ENCODE results near the gene PRUNE1.

The PRUNE1 gene

DNA sequence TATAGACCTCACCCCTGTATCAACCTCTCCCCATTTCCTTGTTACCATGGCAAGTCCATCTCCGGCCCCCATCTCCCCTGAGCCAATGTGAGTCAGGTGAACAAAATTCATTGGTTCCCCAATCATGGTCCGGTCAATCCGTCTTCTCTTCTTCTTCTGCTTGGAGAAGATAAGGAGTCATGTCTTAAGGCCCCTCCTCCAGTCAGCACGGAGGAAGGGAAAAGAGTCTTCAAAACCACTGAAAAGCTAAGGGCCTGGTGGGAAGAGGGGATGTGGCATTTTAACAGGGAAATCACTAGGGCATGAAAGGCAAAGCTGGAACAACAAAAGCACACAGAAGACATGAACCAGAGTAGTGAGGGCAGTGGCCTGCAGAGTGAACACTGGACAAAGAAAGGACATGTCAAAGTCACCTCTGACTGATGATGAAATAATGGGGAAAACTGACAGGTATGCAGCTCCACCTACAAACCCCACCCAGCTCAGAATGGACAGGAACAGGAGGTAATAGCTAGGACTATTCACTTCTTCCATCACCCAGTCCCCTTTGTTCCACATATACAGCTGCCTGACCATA, 46.8 kb downstream of the PRUNE1 start:
- peak; percentile 73 for DNase-seq

DNA sequence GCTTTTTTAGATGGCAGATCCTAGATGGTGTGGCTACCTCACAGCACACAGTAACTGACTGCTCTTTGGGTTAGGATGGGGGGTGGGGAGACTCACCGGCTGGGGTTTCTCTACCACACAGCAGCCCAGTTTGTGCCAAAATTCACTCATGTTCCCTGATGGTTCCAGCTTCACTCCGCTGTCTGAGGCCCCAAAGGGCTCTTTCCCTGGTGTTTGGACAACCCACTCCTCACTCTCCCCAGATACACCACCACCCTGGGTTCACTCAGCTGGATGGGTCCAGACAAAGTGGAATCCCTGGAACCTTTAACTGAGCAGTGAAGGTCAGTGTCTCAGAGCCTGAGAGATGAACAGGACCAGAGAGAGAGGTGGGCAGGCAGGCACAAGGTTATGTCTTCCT, 47.3 kb downstream of the PRUNE1 start:
- no peak for DNase-seq

DNA sequence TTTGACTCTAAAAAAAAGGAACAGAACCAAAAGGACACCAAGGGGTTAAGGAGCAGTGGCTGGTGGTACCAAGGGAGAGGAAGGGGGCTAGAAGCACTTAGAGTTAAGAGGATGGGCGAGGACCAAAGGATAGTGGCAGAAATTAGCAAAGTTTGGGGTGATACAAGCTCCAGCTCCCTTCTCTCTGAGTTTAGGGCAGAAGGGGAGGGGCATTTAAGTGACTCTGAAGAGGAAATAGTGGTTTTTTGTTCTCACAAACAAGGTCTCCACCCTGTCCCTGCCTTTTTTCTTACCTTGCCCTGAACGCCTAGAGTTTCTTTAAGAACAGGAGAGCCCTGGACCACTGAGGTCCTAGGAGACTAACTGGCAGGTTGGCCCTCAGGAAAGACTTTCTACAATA, 47.9 kb downstream of the PRUNE1 start:
- peak; percentile 86 for DNase-seq

DNA sequence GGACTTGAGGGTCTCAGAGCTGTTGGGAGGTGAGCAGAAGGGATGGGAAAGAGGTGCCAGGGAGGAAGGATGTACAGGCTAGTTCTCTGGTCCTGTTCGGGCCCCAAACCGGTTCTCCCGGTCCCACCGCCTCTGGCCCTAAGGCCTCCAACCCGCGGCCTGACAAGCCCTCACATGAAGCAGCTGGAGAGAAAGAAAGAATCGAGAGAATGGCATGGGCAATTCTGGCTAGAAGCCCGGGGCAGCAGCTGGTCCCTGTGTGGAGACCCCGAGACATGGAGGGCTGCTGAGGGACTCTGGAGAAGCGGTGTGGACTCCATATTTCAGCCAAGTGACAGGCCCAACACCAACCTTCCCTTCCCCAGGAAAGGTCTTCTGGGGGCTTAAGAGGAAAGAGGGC, 50.4 kb downstream of the PRUNE1 start:
- DNase-seq, result peak; percentile 39

DNA sequence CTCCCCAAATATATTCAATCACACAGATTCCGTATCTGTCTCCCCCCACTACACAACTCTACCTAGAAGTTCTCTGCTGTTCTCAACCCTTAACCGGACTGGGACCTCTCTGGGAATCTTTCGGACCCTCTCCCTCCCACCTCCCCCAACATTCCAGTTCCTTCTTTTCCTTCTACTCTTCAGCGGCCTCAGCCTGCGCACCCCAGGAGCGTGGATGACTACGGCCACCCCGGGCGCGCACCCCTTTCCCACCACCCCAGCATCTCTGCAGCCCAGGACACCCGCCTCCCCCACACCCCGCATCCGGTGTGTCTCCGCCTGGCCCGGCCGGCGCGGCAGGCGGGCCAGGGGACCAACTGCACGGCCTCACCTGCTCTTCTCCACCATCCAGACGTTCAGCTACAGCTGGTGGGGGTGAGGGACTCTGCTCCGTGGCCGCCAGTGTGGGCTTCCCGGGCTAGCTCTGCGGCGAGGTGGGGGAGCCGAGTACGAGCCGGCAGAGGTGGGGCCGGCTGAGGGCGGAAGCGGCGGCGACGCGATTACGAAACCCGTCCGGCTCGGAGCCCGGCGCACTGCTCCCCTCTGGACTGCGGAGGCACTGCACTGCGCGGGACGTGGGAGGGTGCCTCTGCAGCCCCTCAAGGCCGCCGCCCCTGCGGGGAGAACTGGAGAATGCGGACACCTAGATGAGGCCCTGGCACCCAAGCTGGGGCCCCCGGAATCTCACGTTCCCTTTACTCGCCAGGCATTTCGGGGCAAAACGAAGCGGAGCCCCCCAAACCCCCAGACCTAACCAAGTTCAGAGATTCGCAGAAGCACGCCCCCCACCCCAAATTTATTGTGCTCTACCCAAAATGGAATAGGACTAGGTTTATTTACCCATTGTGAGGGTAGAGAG, 51.1 kb downstream of the PRUNE1 start, which contains the start of gene CDC42SE1:
Gene CDC42SE1 (minus strand): TSS at position 514 of the 898 bp plus-strand sequence. CDS start 3,892 bp downstream, outside the sequence.
- DNase-seq, result peak; percentile 96

DNA sequence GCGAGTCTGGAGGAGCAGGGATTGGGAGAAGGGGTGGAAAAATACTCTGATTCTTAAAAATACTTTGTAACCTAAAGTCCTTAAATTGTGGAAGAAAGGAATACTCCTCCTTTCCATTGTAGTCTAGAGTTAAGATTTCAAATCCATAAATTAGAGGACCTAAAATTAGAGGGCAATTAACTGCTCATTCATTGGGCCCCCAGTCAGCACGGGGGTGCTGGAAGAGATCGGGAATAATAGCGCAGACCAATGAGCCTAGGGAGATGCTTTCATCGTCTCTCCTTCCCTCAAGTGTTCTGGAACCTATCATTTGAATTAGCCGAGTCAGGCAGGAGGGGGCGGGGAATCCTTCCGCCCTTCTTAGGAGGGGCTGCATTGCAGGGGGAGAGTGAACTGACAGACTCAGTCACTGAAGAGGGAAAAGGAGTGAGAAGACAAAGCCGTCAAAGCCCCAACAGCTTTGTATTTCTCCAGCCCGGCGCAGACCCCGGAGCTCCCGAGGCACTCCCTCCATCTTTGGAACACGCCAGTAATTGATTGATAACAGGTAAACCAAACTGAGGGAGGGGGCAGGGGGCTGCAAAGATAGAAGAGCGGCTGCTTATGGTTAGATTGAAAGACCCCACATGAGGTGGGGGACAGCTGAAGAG, 51.9 kb downstream of the PRUNE1 start, which contains the start of gene MLLT11:
Gene MLLT11 (plus strand): TSS at position 391 of the 650 bp plus-strand sequence. CDS start 6,828 bp downstream, outside the sequence.
- DNase-seq, result peak; percentile 80

DNA sequence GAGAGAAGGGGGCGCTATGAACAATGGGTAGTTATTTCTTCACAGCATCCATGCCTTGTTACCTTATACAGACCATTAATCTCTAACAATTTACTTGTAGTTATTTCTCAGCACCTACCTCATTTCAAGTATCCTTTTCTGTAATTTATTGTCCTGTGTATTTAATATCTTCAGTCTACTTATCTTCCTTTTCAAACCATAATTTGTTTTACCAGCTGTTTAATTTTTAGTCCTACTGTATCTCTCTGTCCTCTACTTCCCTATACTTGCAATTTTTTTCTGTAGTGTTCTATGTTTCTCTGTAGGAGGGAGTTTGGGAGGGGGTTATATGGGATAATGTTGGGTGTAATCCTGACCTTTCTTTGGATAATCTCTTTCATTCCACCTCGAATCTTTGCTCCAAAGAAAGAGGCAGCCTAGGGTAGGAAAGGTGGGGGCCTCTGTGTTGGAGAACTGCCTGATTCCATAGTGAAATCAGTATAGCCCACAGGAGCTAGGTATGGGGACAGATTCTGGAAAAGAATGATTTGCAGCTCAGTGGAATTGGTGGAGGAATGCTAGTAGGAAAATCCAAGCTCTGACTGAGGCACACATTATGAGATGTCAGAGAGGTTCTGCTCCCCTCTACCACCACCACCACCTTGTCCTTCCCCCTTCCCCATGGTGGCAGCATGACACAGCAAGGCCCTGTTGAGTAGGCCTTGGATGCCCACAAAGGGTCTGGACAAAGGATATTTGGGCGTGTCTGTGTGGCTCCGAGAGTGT, 52.6 kb downstream of the PRUNE1 start:
- peak; percentile 40 for DNase-seq

DNA sequence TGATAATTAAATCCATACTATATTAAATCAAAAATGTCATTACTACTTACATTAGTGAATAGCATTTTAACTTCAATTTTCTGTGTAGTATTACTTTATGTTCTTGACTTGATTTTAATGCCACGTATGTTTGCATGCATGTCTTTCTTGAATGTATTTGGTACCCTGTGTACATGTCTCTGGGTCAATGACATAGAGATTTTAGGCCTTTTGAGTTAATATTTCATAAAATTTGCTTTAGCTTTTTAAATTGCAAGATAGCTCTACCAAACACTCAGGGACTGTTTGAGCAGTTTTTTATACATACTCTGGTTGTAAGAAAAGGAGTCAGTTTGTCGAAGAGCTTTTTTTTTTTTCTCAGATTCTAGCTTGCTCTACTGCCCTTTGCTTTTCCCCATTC, 53.5 kb downstream of the PRUNE1 start:
- DNase-seq, result no peak

DNA sequence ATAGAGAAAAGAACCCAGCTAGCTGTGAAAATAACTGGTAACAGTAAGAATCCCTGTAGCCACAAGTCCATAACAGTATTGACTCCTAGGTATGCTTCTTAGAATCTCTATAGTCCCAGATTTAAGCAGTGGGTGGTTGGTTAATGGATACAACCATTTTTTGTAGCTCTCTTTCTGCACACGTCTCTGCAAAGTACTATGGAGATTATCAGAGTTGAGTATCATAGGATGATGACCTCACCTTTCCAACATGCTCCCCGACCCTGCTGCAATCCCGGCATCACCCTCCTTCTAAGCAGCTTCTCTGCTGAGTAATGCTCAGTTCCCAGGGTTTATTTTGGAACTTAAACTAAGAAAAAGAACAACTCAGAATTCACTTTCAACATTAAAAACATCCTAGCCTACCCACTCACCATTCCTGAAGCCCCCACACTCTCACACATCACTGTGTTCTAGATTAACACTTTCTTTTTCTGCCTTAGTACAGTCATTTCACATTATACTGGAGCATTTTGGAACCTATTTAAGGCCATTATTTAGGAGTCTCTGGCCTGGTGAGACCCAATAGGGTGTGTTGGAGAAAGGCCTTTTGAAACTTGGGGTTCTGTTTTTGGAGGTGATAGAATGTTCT, 54.6 kb downstream of the PRUNE1 start:
- no peak for DNase-seq

DNA sequence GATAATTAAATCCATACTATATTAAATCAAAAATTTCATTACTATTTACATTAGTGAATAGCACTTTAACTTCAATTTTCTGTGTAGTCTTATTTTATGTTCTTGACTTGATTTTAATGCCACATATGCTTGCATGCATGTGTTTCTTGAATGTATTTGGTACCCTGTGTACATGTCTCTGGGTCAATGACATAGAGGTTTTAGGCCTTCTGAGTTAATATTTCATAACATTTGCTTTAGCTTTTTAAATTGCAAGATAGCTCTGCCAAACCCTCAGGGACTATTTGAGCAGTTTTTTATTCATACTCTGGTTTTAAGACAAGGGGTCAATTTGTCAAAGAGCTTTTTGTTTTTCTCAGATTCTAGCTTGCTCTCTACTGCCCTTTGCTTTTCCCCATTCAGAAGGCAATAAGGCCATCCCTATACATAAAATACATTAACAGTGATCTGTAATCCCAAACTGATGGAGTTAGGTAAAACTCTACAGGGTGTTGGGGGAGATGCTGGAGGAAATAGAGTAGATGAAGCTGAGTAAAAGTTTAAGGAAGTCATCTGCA, 56.9 kb downstream of the PRUNE1 start:
- DNase-seq, result no peak

DNA sequence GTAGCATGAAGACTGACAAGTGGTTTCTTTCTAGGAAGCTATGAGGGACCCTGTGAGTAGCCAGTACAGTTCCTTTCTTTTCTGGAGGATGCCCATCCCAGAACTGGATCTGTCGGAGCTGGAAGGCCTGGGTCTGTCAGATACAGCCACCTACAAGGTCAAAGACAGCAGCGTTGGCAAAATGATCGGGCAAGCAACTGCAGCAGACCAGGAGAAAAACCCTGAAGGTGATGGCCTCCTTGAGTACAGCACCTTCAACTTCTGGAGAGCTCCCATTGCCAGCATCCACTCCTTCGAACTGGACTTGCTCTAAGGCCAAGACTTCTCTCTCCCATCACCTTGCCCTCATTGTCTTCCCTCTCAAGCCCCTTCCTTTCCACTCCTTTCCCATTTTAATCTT, 58.9 kb downstream of the PRUNE1 start:
- DNase-seq, result no peak

DNA sequence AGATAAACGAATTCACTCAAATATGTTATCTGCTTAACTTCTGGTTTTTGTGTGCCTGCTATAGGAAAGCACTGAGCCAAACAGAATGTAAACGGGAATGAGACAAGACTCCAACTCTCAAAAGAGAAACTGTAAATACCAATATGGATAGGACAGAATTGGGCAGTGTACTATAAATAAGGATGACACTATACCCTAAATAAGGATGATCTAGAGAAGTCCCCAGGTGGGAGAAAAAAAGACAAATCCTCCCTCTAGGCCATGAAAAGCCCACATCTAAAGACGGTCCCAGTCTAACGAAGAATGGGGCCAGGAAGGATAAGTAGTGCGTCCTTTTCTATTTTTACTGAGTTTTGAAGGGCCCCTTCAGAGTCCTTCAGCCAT, 60.8 kb downstream of the PRUNE1 start:
- no peak for DNase-seq

DNA sequence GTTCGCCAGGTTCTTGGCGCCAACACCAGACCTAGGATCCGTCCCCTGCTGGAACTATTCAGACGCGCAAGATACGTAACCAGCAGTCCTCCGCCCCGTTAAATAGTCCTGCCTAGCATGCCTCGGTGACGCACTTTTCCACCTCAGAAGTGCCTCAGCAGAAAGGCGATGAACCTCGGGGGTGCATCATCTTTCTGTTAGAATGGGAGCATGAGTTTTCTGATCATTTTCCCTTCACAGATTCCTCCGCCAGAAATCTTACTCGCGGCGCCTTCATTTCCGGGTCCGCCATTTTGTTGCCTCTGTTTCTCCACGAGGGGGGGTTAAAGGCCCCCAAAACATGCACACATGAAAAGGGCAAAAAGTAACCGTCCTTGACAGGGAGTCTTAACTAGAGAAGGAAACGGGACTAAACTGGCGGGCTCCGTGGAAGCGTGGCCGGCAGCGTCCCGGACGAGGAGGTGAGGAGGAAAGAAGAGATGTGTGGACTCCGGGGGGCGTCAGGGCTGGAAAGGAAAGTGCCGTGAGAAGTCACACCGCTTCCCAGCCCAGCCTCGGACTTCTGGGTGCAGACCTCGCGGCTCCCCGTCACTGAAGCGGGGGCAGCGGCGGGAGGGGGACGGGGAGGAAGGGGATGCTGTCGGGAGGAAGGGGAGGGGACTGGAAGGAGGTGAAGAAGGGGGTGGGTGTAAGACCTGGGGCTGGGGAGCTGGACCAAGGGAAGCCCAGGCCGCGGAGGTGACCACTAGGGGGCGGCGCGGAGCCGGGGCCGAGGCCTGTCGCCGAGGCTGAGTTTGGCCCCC, 62.4 kb downstream of the PRUNE1 start, which contains the start of gene GABPB2:
Gene GABPB2 (plus strand): TSS at position 288 of the 803 bp plus-strand sequence. CDS start 17,429 bp downstream, outside the sequence.
- DNase-seq, result peak; percentile 97

DNA sequence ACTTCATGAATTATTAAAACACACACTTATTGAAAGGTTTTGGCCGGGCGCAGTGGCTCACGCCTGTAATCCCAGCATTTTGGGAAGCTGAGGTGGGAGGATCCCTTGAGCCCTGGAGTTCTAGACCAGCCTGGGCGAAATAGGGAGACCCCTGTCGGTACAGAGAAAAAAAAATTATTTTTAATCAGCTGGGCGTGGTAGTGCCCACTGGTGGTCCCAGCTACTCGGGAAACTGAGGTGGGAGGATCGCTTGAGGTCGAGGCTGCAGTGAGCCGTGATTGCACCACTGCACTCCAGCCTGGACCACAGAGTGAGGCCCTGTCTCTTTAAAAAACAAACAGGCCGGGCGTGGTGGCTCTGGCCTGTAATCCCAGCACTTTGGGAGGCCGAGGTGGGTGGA, 64.0 kb downstream of the PRUNE1 start:
- no peak for DNase-seq

Data from hematopoietic multipotent progenitor cell treated with erythropoietin and hydrocortisone succinate and interleukin-3 and kit ligand, for 4 days (in vitro differentiated cells).